AG09309 (cell line): ENCODE measurements around the gene ARHGAP22.

ENCODE experiments used
- DNase-seq: peaks from one replicate; pipeline ENCODE4 v3.0.0-alpha.2; 2010; ENCODE audit warnings: low read depth
- H3K4me3 ChIP-seq: 2 replicates; pipeline ENCODE4 v1.5.1; 2011; ENCODE audit warnings: mild to moderate bottlenecking, low read depth, low read length, moderate library complexity; ENCODE audit not compliant: control insufficient read depth
- TF ChIP-seq, protein P1 (sequence below): IDR thresholded peaks from 2 replicates; pipeline ENCODE4 v1.5.1; 2011; ENCODE audit warnings: mild to moderate bottlenecking, low read depth, low read length, inconsistent platforms; ENCODE audit not compliant: insufficient read depth, control insufficient read depth; ENCODE audit errors: missing control alignments

Gene ARHGAP22

DNA sequence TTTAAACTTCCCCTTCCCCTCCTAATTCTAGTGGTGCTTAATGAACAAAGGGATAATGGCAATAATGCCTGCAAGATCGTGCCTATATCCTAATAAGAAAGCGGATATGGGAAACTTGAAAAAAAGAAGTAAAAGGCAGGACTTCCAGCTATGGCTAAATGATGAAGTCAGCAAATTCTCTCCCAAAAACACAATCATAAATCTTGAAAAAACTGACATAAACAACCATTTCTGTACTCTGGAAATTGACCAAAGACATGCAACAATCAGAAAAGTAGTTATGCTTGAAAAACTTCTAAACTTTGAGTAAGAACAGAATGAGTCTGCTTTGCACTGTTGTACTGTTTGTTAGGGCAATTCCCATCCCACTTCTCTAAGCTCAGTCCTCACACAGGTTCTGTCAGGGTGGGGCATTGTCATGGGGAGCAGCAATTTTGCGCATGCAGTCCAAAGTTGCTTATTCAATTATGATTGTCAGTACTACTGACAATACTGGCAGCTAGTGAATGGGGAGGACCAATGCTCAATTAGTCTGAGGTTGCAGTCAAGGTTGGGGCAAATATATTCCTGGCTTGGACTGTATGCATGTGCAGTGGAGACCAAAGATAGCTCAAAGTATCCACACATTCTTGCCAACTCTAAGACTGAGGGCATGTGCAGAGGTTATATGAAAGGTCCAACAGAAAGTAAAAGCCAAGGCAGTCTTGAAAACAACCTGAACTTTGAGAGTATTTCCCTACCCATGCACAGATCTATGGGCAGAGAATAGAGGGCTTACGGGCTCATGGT lies 34.1 kb upstream of the ARHGAP22 start:
- no peak overlapping the region for H3K4me3 ChIP-seq
- no peak for DNase-seq
- TF ChIP-seq, protein P1, sequence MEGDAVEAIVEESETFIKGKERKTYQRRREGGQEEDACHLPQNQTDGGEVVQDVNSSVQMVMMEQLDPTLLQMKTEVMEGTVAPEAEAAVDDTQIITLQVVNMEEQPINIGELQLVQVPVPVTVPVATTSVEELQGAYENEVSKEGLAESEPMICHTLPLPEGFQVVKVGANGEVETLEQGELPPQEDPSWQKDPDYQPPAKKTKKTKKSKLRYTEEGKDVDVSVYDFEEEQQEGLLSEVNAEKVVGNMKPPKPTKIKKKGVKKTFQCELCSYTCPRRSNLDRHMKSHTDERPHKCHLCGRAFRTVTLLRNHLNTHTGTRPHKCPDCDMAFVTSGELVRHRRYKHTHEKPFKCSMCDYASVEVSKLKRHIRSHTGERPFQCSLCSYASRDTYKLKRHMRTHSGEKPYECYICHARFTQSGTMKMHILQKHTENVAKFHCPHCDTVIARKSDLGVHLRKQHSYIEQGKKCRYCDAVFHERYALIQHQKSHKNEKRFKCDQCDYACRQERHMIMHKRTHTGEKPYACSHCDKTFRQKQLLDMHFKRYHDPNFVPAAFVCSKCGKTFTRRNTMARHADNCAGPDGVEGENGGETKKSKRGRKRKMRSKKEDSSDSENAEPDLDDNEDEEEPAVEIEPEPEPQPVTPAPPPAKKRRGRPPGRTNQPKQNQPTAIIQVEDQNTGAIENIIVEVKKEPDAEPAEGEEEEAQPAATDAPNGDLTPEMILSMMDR, result no peak

DNA sequence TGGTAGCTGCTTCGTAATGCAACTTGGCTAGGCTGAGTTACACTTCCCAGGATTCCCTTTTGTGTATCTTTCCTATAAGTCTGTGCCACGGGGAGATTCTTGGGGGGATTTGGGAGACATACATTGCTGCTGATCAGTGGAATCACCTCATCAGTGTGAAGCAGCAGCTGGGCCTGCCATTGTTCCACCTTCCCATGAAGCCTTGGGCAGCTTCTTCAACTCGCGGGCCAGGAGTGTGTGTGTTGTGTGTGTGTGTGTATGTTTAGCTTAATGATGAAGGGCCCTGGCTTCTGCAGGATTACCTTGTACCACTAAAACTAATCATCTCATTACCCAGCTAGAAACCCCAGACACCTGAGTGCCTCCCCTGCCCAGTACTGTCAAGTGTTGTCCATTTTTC lies 33.3 kb upstream of the ARHGAP22 start:
- no peak overlapping the region for H3K4me3 ChIP-seq
- TF ChIP-seq, protein P1, result no peak

DNA sequence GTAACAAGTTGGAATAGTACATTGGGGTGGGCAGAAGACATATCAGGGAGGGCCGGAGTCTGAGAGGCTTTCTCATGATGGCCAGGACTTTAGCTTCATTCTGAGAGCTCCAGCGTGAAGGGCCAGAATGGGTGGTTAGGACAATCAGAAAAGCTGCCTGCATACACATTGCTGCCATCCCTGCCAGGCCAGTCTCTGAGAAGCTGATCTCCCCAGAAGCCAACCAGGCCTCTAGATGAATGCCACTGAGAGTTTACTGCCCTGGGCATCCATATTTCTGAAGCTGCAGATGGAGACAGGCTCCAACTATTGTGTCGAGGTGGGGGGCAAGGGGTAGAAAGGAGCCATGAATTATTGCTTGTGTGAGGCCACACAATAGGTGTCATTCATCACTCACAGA lies 32.0 kb upstream of the ARHGAP22 start:
- TF ChIP-seq, protein P1, result no peak
- H3K4me3 ChIP-seq, result no peak overlapping the region
- DNase-seq, result no peak

More for the DNA sequence above, 33.3 kb upstream of the ARHGAP22 start:
- no peak for DNase-seq

DNA sequence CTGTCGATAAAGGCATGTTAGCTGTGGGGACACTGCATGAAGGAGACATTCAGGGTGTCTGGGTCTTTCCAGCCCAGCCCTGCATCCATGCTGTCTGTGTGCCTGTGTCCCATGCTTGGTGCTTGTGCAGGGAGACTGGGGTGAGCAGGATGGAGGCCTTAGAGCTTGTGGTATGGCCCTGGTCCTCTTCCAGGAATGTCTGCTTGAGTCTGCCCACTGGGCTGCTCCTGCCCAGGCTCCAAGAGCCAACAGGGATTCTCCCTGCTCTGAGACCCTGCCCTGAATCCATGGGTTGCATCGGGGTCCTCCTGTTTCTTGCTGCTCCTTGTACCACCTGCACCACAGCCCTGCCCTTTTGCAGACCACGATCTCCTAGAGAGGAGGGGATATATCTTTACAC lies 31.4 kb upstream of the ARHGAP22 start:
- no peak overlapping the region for H3K4me3 ChIP-seq
- TF ChIP-seq, protein P1, result no peak
- DNase-seq, result no peak

DNA sequence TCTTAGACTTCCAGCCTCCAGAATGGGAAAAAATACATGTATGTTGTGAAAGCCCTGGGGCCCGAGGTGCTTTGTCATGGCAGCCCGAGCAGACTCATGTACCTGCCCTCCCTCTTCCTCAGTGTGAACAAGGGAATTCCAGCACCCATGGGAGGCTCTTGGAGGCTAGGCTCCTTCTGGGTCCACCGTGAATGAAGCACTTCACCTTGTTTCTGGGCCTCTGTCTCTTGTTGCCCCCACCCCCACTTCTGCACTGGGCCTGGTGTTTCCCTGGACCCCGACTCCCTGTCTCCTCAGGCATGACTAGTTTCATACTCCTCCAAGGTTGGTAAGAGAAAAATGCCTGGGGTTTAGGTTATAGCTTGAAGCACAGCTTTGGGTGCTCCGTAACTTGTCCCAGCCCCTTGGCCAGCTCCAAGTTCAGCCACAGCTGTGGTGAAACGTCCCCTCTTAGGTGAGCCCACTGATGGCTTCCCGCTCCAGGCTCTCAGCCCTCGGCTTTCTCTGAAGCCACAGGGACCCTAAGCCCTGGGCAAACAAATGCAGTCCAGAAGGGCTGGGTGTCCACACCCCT lies 30.2 kb upstream of the ARHGAP22 start:
- TF ChIP-seq, protein P1, result no peak
- no peak overlapping the region for H3K4me3 ChIP-seq

DNA sequence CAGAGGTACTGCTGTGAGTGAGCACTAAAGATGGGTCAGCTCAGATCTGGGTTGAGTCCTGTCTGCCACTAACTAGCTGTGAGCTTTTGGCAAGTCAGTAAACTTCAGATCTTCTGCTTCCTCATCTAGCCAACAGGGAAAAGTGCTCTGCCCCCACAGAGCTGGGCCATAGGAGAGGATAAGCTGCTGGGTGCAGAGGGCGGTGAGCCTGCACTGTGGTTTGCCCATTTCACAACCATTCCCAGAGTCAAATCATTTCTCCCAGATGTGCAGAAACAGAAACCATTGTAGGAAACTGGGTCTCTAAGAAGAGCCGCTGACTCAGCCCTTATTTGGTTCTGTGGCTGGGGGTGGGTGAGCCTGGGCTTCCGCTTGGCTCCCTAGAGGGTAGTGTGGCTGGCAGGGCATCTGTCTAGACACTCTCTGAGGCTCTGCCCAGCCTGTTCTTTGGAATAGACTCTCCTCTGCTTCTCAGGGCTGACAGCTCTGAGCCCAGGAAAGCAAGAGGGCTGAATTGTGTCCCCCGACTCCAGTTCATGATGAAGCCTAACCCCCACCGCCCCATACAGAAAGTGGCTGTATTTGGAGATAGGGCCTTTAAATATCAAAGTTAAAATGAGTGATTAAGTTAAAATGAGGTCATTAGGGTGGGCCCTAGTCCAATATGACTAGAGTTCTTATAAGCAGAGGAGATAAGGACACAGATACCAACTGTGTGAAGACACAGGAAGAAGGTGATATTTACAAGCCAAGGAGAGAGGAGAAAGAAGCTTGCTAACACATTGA lies 29.5 kb upstream of the ARHGAP22 start:
- DNase-seq, result peak; percentile 89
- peak overlapping the region; percentile 6; the same call in 1 of the 2 replicates for H3K4me3 ChIP-seq
- TF ChIP-seq, protein P1, result no peak

More for the DNA sequence above, 30.2 kb upstream of the ARHGAP22 start:
- no peak for DNase-seq
